GM23338 (cell line): ENCODE measurements around the gene STAC2. TPM values are rescaled to one million over a fixed set of nuclear protein-coding genes. Genes with fewer than 3 reads are reported as not detected.
A peak's percentile ranks its signal among the peaks of the same experiment; 100 is the strongest.

ENCODE experiments used
- ATAC-seq: fragments of 200-7000 bp; cut with Tn5 transposase; 3 replicates; pipeline ENCODE4 v1.9.1; 2020
- DNase-seq: peaks from one replicate; pipeline ENCODE4 v3.0.0-alpha.2; 2015; ENCODE audit warnings: low spot score
- H2AFZ ChIP-seq: fragments of 200-600 bp; sonication (generic); 2 replicates; pipeline ENCODE4 v1.8.0; 2016; ENCODE audit warnings: antibody characterized with exemption, mild to moderate bottlenecking, moderate library complexity
- H3F3A ChIP-seq: fragments of 200-600 bp; sonication (generic); replicated peaks from 2 replicates; pipeline ENCODE4 v1.8.0; 2017; ENCODE audit warnings: antibody characterized with exemption, mixed run types, low read depth
- H3K27ac ChIP-seq: fragments of 200-600 bp; sonication (generic); 2 replicates; pipeline ENCODE4 v1.6.1; 2016; ENCODE audit warnings: low read depth
- H3K27me3 ChIP-seq: fragments of 200-600 bp; sonication (generic); 2 replicates; pipeline ENCODE4 v1.8.0; 2016; ENCODE audit warnings: mild to moderate bottlenecking, mixed run types, moderate library complexity; ENCODE audit not compliant: insufficient read depth
- H3K36me3 ChIP-seq: fragments of 200-600 bp; sonication (generic); 2 replicates; pipeline ENCODE4 v1.8.0; 2016; ENCODE audit warnings: mild to moderate bottlenecking; ENCODE audit not compliant: insufficient read depth
- H3K4me1 ChIP-seq: fragments of 200-600 bp; sonication (generic); 2 replicates; pipeline ENCODE4 v1.8.0; 2016; ENCODE audit warnings: mild to moderate bottlenecking, moderate library complexity; ENCODE audit not compliant: insufficient read depth
- H3K4me2 ChIP-seq: fragments of 200-600 bp; sonication (generic); 2 replicates; pipeline ENCODE4 v1.7.1; 2017; ENCODE audit warnings: mixed run types
- H3K4me3 ChIP-seq: fragments of 200-600 bp; sonication (generic); 2 replicates; pipeline ENCODE4 v1.6.1; 2016; ENCODE audit warnings: mixed run types
- H3K79me2 ChIP-seq: fragments of 200-600 bp; sonication (generic); replicated peaks from 2 replicates; pipeline ENCODE4 v1.8.0; 2017; ENCODE audit warnings: mild to moderate bottlenecking; ENCODE audit not compliant: insufficient read depth
- H3K9me2 ChIP-seq: fragments of 200-600 bp; sonication (generic); 2 replicates; pipeline ENCODE4 v1.8.0; 2017; ENCODE audit not compliant: insufficient read depth
- H4K20me1 ChIP-seq: fragments of 200-600 bp; sonication (generic); replicated peaks from 2 replicates; pipeline ENCODE4 v1.8.0; 2017; ENCODE audit warnings: mild to moderate bottlenecking; ENCODE audit not compliant: insufficient read depth
- H3K27ac Mint-ChIP-seq: 2 replicates; pipeline ENCODE4 v1.8.0; 2020; ENCODE audit warnings: inconsistent platforms, mild to moderate bottlenecking, moderate library complexity, mixed read lengths
- H3K27me3 Mint-ChIP-seq: 3 replicates; pipeline ENCODE4 v1.8.0; 2022; ENCODE audit warnings: low read depth, mild to moderate bottlenecking, moderate library complexity, mixed read lengths, inconsistent platforms; ENCODE audit not compliant: insufficient read depth, poor library complexity
- H3K36me3 Mint-ChIP-seq: 3 replicates; pipeline ENCODE4 v1.8.0; 2021; ENCODE audit warnings: low read depth, mild to moderate bottlenecking, inconsistent platforms, moderate library complexity, mixed read lengths
- H3K4me1 Mint-ChIP-seq: 3 replicates; pipeline ENCODE4 v1.8.0; 2020; ENCODE audit warnings: mild to moderate bottlenecking, inconsistent platforms, mixed read lengths
- H3K4me3 Mint-ChIP-seq: 3 replicates; pipeline ENCODE4 v1.8.0; 2021; ENCODE audit warnings: moderate library complexity, mild to moderate bottlenecking, inconsistent platforms, mixed read lengths
- H3K9me3 Mint-ChIP-seq: 3 replicates; pipeline ENCODE4 v1.8.0; 2020; ENCODE audit warnings: moderate library complexity, mild to moderate bottlenecking, inconsistent platforms, mixed read lengths
- CREB1 ChIP-seq: fragments of 250-450 bp; sonication (Bioruptor Pico); IDR thresholded peaks from 2 replicates; pipeline ENCODE4 v1.5.0; 2020; ENCODE audit warnings: low read depth, mild to moderate bottlenecking, moderate library complexity
- EZH2 ChIP-seq: fragments of 200-600 bp; sonication (generic); IDR thresholded peaks from one replicate; pipeline ENCODE4 v1.8.0; 2017; ENCODE audit warnings: antibody characterized with exemption, mild to moderate bottlenecking, low read depth; ENCODE audit not compliant: unreplicated experiment
- EZH2phosphoT487 ChIP-seq: fragments of 200-600 bp; sonication (generic); IDR thresholded peaks from one replicate; pipeline ENCODE4 v1.8.1; 2018; ENCODE audit warnings: antibody characterized with exemption; ENCODE audit not compliant: unreplicated experiment
- JUNB ChIP-seq: IDR thresholded peaks from one replicate; pipeline ENCODE4 v1.6.1; 2016; ENCODE audit warnings: antibody characterized with exemption; ENCODE audit not compliant: unreplicated experiment
- NANOG ChIP-seq: IDR thresholded peaks from 2 replicates; pipeline ENCODE4 v1.6.1; 2016; ENCODE audit warnings: antibody characterized with exemption, borderline replicate concordance
- POLR2AphosphoS5 ChIP-seq: IDR thresholded peaks from 2 replicates; pipeline ENCODE4 v1.6.1; 2016; ENCODE audit warnings: antibody characterized with exemption, low read depth
- STAT1 ChIP-seq: IDR thresholded peaks from one replicate; pipeline ENCODE4 v1.6.1; 2016; ENCODE audit warnings: antibody characterized with exemption; ENCODE audit not compliant: unreplicated experiment
- ZNF114 ChIP-seq: fragments of 250-450 bp; sonication (Bioruptor Pico); IDR thresholded peaks from 2 replicates; pipeline ENCODE4 v1.5.0; 2020; ENCODE audit warnings: mild to moderate bottlenecking, moderate library complexity
- ZNF331 ChIP-seq: fragments of 250-450 bp; sonication (Bioruptor Pico); IDR thresholded peaks from 2 replicates; pipeline ENCODE4 v1.5.0; 2020; ENCODE audit warnings: low read depth, mild to moderate bottlenecking, moderate library complexity
- polyA plus RNA-seq: library from polyadenylated mRNA; unstranded; fragments of >200 nt; fragmentation: Nextera tagmentation; extraction: Ambion mirVana; gene quantifications from 2 replicates; pipeline ENCODE4 v1.2.1, GENCODE V29; 2016
- total RNA-seq: library from RNA; depleted of rRNA; stranded (reverse); fragments of >200 nt; shearing (Covaris generic); gene quantifications from 2 replicates; pipeline ENCODE4 v1.2.3, GENCODE V29; 2014
- TF ChIP-seq, protein P1 (sequence below): fragments of 250-450 bp; sonication (Bioruptor Pico); IDR thresholded peaks from 2 replicates; pipeline ENCODE4 v1.5.0; 2020; ENCODE audit warnings: mild to moderate bottlenecking, moderate library complexity
- TF ChIP-seq, protein P2 (sequence below), 2 experiments: fragments of 200-600 bp in 1 of 2; sonication (generic) in 1 of 2; conservative IDR thresholded peaks; 2 replicates each; pipeline versions ENCODE4 v1.5.1 to v1.6.1; 2016 to 2017; ENCODE audit warnings: antibody characterized with exemption in 2 of 2, low read depth in 2 of 2, mild to moderate bottlenecking in 2 of 2, moderate library complexity in 1 of 2
- TF ChIP-seq, protein P3 (sequence below): IDR thresholded peaks from 2 replicates; pipeline ENCODE4 v1.6.1; 2016; ENCODE audit warnings: antibody characterized with exemption
- TF ChIP-seq, protein P4 (sequence below): IDR thresholded peaks from one replicate; pipeline ENCODE4 v1.6.1; 2018; ENCODE audit warnings: antibody characterized with exemption; ENCODE audit not compliant: unreplicated experiment

Gene STAC2
- total and polyA plus RNA-seq, 2 experiments from 2014 or later, result 1.9 to 3.1 TPM

DNA sequence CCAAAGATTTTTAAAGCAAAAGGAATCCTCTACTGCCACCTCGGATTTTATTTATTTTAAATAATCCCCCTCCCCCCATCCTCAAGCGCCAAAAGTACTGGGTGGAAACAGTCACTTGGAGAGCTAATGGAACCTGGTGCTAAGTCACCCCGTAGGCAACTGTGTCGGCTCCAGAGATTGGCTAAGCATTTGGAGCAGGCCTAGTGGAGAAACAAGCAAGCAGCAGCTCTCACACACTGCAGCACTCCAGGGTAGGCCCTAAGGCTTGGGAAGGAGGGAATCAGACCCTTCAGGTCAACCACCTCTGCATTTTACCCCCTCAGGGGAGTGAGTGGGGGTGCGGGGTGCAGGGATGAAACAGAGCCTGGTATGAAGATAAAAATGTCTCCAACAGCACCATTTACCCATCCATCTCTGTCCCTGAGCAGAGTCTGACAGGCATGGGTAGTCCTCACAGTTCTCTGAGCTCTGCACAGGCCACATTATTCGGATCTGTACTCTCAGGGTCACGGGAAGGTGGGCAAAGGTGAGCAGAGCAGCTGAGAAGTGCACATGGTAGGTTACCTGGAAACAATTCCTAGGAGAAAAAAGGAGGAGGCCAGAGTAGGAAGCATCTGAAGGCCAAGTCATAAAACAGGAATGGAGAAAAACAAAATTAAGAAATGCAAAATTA lies 27.2 kb upstream of the STAC2 start:
- Mint-ChIP-seq H3K36me3 (no peaks in the 10 kb centered on the region), H3K4me3 (no peak overlapping the region), H3K27ac (no peak overlapping the region), H3K27me3 (peaks cover 4% of the 10 kb centered on the region), H3K9me3 (no peaks in the 10 kb centered on the region), H3K4me1 (peaks cover 6% of the 10 kb centered on the region; the same call in 1 of the 3 replicates)
- Histone ChIP-seq H3K4me3 (no peak overlapping the region), H3K4me1 (0 out of 2 replicates have a peak, but pooled peaks cover under 1% of the 10 kb centered on the region), H3F3A (no peaks in the 10 kb centered on the region), H3K27ac (no peak overlapping the region), H3K9me2 (no peaks in the 10 kb centered on the region), H3K4me2 (no peak overlapping the region), H4K20me1 (no peaks in the 10 kb centered on the region), H3K36me3 (no peaks in the 10 kb centered on the region), H2AFZ (no peak overlapping the region), H3K27me3 (no peaks in the 10 kb centered on the region), H3K79me2 (no peaks in the 10 kb centered on the region)
- no peak for TF ChIP-seq JUNB
- TF ChIP-seq NANOG, result no peak
- no peak for TF ChIP-seq STAT1
- TF ChIP-seq CREB1 (CRISPR knock-in tag), result no peak
- TF ChIP-seq, protein P1, sequence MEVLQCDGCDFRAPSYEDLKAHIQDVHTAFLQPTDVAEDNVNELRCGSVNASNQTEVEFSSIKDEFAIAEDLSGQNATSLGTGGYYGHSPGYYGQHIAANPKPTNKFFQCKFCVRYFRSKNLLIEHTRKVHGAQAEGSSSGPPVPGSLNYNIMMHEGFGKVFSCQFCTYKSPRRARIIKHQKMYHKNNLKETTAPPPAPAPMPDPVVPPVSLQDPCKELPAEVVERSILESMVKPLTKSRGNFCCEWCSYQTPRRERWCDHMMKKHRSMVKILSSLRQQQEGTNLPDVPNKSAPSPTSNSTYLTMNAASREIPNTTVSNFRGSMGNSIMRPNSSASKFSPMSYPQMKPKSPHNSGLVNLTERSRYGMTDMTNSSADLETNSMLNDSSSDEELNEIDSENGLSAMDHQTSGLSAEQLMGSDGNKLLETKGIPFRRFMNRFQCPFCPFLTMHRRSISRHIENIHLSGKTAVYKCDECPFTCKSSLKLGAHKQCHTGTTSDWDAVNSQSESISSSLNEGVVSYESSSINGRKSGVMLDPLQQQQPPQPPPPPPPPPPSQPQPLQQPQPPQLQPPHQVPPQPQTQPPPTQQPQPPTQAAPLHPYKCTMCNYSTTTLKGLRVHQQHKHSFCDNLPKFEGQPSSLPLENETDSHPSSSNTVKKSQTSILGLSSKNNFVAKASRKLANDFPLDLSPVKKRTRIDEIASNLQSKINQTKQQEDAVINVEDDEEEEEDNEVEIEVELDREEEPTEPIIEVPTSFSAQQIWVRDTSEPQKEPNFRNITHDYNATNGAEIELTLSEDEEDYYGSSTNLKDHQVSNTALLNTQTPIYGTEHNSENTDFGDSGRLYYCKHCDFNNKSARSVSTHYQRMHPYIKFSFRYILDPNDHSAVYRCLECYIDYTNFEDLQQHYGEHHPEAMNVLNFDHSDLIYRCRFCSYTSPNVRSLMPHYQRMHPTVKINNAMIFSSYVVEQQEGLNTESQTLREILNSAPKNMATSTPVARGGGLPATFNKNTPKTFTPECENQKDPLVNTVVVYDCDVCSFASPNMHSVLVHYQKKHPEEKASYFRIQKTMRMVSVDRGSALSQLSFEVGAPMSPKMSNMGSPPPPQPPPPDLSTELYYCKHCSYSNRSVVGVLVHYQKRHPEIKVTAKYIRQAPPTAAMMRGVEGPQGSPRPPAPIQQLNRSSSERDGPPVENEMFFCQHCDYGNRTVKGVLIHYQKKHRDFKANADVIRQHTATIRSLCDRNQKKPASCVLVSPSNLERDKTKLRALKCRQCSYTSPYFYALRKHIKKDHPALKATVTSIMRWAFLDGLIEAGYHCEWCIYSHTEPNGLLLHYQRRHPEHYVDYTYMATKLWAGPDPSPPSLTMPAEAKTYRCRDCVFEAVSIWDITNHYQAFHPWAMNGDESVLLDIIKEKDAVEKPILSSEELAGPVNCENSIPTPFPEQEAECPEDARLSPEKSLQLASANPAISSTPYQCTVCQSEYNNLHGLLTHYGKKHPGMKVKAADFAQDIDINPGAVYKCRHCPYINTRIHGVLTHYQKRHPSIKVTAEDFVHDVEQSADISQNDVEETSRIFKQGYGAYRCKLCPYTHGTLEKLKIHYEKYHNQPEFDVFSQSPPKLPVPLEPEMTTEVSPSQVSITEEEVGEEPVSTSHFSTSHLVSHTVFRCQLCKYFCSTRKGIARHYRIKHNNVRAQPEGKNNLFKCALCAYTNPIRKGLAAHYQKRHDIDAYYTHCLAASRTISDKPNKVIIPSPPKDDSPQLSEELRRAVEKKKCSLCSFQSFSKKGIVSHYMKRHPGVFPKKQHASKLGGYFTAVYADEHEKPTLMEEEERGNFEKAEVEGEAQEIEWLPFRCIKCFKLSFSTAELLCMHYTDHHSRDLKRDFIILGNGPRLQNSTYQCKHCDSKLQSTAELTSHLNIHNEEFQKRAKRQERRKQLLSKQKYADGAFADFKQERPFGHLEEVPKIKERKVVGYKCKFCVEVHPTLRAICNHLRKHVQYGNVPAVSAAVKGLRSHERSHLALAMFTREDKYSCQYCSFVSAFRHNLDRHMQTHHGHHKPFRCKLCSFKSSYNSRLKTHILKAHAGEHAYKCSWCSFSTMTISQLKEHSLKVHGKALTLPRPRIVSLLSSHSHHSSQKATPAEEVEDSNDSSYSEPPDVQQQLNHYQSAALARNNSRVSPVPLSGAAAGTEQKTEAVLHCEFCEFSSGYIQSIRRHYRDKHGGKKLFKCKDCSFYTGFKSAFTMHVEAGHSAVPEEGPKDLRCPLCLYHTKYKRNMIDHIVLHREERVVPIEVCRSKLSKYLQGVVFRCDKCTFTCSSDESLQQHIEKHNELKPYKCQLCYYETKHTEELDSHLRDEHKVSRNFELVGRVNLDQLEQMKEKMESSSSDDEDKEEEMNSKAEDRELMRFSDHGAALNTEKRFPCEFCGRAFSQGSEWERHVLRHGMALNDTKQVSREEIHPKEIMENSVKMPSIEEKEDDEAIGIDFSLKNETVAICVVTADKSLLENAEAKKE (CRISPR knock-in tag), result no peak
- no peak for TF ChIP-seq ZNF331 (CRISPR knock-in tag)
- TF ChIP-seq EZH2, result no peak
- TF ChIP-seq ZNF114 (CRISPR knock-in tag), result no peak
- TF ChIP-seq, protein P2, sequence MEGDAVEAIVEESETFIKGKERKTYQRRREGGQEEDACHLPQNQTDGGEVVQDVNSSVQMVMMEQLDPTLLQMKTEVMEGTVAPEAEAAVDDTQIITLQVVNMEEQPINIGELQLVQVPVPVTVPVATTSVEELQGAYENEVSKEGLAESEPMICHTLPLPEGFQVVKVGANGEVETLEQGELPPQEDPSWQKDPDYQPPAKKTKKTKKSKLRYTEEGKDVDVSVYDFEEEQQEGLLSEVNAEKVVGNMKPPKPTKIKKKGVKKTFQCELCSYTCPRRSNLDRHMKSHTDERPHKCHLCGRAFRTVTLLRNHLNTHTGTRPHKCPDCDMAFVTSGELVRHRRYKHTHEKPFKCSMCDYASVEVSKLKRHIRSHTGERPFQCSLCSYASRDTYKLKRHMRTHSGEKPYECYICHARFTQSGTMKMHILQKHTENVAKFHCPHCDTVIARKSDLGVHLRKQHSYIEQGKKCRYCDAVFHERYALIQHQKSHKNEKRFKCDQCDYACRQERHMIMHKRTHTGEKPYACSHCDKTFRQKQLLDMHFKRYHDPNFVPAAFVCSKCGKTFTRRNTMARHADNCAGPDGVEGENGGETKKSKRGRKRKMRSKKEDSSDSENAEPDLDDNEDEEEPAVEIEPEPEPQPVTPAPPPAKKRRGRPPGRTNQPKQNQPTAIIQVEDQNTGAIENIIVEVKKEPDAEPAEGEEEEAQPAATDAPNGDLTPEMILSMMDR (conservative IDR thresholded peaks at IDR 0.05; ENCODE audit: low read depth in 2 of 2), result no peak
- TF ChIP-seq EZH2phosphoT487, result no peak
- TF ChIP-seq, protein P3, sequence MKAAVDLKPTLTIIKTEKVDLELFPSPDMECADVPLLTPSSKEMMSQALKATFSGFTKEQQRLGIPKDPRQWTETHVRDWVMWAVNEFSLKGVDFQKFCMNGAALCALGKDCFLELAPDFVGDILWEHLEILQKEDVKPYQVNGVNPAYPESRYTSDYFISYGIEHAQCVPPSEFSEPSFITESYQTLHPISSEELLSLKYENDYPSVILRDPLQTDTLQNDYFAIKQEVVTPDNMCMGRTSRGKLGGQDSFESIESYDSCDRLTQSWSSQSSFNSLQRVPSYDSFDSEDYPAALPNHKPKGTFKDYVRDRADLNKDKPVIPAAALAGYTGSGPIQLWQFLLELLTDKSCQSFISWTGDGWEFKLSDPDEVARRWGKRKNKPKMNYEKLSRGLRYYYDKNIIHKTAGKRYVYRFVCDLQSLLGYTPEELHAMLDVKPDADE, result no peak
- TF ChIP-seq, protein P4, sequence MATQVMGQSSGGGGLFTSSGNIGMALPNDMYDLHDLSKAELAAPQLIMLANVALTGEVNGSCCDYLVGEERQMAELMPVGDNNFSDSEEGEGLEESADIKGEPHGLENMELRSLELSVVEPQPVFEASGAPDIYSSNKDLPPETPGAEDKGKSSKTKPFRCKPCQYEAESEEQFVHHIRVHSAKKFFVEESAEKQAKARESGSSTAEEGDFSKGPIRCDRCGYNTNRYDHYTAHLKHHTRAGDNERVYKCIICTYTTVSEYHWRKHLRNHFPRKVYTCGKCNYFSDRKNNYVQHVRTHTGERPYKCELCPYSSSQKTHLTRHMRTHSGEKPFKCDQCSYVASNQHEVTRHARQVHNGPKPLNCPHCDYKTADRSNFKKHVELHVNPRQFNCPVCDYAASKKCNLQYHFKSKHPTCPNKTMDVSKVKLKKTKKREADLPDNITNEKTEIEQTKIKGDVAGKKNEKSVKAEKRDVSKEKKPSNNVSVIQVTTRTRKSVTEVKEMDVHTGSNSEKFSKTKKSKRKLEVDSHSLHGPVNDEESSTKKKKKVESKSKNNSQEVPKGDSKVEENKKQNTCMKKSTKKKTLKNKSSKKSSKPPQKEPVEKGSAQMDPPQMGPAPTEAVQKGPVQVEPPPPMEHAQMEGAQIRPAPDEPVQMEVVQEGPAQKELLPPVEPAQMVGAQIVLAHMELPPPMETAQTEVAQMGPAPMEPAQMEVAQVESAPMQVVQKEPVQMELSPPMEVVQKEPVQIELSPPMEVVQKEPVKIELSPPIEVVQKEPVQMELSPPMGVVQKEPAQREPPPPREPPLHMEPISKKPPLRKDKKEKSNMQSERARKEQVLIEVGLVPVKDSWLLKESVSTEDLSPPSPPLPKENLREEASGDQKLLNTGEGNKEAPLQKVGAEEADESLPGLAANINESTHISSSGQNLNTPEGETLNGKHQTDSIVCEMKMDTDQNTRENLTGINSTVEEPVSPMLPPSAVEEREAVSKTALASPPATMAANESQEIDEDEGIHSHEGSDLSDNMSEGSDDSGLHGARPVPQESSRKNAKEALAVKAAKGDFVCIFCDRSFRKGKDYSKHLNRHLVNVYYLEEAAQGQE, result no peak
- TF ChIP-seq POLR2AphosphoS5, result no peak
- DNase-seq, result peak; percentile 64
- peak; percentile 98 for ATAC-seq
